ENCODE measurements around the gene TBC1D22A.

TBC1D22A gene

DNA sequence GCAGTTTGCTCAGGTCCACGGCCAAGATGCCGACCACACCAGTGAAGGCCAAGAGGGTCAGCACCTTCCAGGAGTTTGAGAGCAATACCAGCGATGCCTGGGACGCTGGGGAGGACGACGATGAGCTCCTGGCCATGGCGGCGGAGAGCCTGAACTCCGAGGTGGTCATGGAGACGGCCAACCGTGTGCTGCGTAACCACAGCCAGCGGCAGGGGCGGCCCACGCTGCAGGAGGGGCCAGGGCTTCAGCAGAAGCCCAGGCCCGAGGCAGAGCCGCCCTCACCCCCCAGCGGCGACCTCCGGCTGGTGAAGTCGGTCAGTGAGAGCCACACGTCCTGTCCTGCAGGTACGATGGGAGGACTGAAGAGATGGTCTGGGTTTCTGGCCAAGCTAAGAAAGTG is 31.0 kb downstream of the TBC1D22A start:
- Histone ChIP-seq H3K36me3 (ENCODE audit: insufficient read depth, low read depth, low read length) (peaks cover 12% of the 10 kb centered on the region), H3K9me3 (ENCODE audit: insufficient read depth, low read depth, low read length) (no peaks in the 10 kb centered on the region), H3K4me1 (ENCODE audit: insufficient read depth, low read length) (no peaks in the 10 kb centered on the region), H3K27ac (ENCODE audit: low read length) (no peak overlapping the region), H3K9ac (ENCODE audit: low read depth, low read length) (no peak overlapping the region), H3K4me3 (ENCODE audit: low read length) (no peak overlapping the region), H3K27me3 (ENCODE audit: insufficient read depth, low read length) (no peaks in the 10 kb centered on the region)

DNA sequence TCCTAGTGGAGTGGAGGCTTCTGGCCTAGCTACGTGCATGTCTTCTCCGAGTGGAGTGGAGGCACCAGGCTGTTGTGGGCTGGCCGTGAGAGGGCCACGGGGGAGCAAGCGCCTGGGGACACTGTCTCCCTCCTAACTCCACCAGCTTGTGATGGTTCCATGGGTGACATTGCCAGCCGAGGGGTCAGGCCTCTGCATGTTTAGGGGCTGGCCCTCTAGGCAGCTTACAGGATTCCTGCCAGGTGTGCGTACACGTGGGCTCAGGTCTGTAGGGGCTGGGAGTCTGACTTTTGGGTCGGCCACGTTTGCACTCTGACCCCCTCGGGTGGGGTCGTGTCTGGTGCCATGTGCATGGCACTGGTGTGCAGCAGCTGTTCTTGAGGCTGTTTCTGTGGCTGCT is 31.6 kb downstream of the TBC1D22A start:
- Histone ChIP-seq H3K9ac (ENCODE audit: low read depth, low read length) (no peak overlapping the region), H3K4me3 (ENCODE audit: low read length) (no peak overlapping the region), H3K27ac (ENCODE audit: low read length) (no peak overlapping the region), H3K27me3 (ENCODE audit: insufficient read depth, low read length) (no peaks in the 10 kb centered on the region), H3K4me1 (ENCODE audit: insufficient read depth, low read length) (no peaks in the 10 kb centered on the region), H3K36me3 (ENCODE audit: insufficient read depth, low read depth, low read length) (peaks cover 12% of the 10 kb centered on the region), H3K9me3 (ENCODE audit: insufficient read depth, low read depth, low read length) (no peaks in the 10 kb centered on the region)

DNA sequence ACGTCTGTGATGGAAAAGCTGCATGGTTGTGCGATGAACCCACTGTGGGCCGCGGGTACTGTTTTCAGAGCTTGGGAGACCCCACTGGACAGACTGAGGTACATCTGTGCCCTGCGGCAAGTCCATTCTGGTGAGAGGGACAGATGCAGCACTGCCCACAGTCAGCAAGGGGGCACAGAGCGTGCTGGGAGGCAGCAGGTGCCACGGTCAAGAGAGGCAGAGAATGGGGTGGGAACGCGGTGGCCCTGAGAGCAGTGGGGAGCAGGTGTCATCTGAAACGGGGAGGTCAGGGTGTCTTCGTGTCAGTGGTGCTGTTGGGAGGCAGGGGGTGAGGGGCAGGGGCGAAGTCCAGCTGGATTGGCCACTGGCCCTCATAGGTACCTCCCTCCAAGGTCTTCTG is 32.0 kb downstream of the TBC1D22A start:
- Histone ChIP-seq H3K9me3 (ENCODE audit: insufficient read depth, low read depth, low read length) (no peaks in the 10 kb centered on the region), H3K27me3 (ENCODE audit: insufficient read depth, low read length) (no peaks in the 10 kb centered on the region), H3K4me1 (ENCODE audit: insufficient read depth, low read length) (no peaks in the 10 kb centered on the region), H3K4me3 (ENCODE audit: low read length) (no peak overlapping the region), H3K9ac (ENCODE audit: low read depth, low read length) (no peak overlapping the region), H3K27ac (ENCODE audit: low read length) (no peak overlapping the region), H3K36me3 (ENCODE audit: insufficient read depth, low read depth, low read length) (peaks cover 15% of the 10 kb centered on the region)

DNA sequence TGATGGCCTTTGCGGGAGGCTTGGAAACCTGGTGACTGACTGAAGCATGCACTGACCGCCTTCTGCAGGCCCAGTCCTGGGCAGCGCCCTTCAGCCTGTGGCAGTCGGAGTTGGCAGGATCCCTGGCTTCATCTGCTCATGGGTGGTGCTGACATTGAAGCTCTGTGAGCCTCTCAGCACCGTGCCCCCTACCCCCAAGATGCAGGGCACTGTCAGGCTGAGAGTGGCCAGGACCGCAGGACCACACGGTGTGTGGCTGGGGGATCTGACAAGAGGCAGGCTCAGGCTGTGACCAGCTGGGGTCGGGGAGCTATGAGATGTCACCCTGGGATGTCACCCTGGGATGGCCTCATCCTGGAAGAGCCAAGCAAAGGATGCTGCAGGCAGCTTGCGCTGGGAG is 32.7 kb downstream of the TBC1D22A start:
- H3K9ac ChIP-seq (ENCODE audit: low read depth, low read length): no peak overlapping the region

DNA sequence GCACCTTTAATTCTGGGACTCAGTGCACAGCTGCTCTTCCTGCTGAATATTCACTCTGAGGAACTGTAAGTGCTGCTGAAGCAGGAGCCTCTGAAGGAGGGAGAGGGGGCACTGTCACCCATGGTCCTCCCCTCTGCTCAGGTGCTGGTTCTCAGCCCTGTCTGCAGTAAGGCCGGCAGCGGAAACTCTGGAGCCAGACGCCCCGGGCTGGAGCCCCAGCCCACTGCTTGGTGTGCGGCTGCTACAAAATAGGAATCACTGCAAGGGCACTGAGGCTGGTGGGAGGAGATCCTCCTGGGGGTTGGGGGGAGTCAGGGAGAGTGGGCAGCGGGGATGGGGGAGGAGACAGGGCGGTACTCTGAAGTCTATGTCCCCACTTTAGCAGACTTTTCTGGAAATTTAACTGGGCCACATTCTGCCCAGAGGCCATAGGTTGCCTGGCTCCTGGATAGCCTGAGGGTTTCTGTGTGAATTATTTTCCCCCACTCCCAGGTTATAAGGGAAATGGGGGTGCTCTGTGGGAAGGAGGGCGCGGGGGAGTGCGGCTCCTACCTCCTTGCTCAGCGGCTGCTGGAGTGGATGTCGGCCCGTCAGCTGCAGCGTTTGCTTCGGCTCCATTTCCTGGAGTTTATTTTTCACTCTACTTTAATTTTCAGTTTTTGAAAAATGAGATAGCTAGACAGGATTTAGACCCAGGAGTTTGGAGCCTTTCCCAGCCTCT is 33.6 kb downstream of the TBC1D22A start:
- Histone ChIP-seq H3K4me1 (ENCODE audit: insufficient read depth, low read length) (no peaks in the 10 kb centered on the region), H3K27me3 (ENCODE audit: insufficient read depth, low read length) (no peaks in the 10 kb centered on the region), H3K4me3 (ENCODE audit: low read length) (no peak overlapping the region), H3K9me3 (ENCODE audit: insufficient read depth, low read depth, low read length) (no peaks in the 10 kb centered on the region), H3K27ac (ENCODE audit: low read length) (no peak overlapping the region), H3K36me3 (ENCODE audit: insufficient read depth, low read depth, low read length) (peaks cover 25% of the 10 kb centered on the region), H3K9ac (ENCODE audit: low read depth, low read length) (no peak overlapping the region)

More for the DNA sequence above, 32.7 kb downstream of the TBC1D22A start:
- no peaks in the 10 kb centered on the region for H3K9me3 ChIP-seq (ENCODE audit: insufficient read depth, low read depth, low read length)
- H3K4me3 ChIP-seq (ENCODE audit: low read length): no peak overlapping the region
- H3K4me1 ChIP-seq (ENCODE audit: insufficient read depth, low read length): no peaks in the 10 kb centered on the region
- H3K36me3 ChIP-seq (ENCODE audit: insufficient read depth, low read depth, low read length): peaks cover 21% of the 10 kb centered on the region
- H3K27ac ChIP-seq (ENCODE audit: low read length): no peak overlapping the region
- no peaks in the 10 kb centered on the region for H3K27me3 ChIP-seq (ENCODE audit: insufficient read depth, low read length)

DNA sequence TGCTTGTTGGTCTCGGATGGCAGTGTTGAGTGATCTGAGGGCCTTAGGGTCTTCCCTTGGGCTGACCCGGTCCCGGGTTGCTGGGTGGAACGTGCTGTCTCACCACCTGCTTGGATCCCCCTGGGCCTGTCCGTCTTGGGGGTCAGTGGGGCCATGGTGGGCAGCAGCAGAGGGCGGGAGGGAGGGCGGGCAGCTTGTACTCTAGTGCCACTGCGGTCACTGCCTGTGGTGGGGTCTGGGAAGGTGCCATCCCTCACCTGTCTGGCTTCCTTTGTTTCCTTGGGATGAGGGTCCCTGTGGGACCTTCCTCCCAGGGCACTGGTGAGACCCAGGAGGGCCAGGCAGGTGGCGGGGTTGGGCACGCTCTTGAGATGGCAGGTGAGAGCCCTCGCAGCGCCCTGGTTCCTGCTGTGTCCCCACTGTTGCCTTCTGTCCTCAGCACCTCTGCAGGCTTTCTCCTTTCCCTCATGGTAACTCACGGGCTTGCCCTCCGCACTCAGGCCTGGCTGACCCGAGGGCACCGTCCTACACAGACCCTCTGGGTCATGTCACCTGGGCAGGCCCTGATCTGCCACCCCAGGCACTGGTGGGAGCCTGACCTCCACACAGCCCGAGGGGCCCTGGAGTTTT is 34.2 kb downstream of the TBC1D22A start:
- H3K36me3 ChIP-seq (ENCODE audit: insufficient read depth, low read depth, low read length): peaks cover 25% of the 10 kb centered on the region
- no peaks in the 10 kb centered on the region for H3K4me1 ChIP-seq (ENCODE audit: insufficient read depth, low read length)
- H3K4me3 ChIP-seq (ENCODE audit: low read length): no peak overlapping the region
- no peak overlapping the region for H3K27ac ChIP-seq (ENCODE audit: low read length)
- H3K27me3 ChIP-seq (ENCODE audit: insufficient read depth, low read length): no peaks in the 10 kb centered on the region
- H3K9ac ChIP-seq (ENCODE audit: low read depth, low read length): no peak overlapping the region
- H3K9me3 ChIP-seq (ENCODE audit: insufficient read depth, low read depth, low read length): no peaks in the 10 kb centered on the region

DNA sequence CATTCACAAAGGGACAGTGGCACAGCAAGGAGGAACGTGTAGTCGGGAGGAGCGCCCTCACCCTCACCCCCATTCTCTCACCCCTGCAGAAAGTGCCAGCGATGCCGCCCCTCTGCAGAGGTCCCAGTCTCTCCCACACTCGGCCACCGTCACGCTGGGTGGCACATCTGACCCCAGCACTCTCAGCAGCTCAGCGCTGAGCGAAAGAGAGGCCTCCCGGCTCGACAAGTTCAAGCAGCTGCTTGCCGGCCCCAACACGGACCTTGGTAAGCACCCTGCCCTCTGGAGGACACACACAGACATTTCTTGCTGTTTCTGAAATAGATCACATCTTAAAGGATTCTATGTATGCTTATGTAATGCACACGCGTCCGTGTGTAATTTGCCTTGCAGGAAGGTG is 34.9 kb downstream of the TBC1D22A start:
- peaks cover 25% of the 10 kb centered on the region for H3K36me3 ChIP-seq (ENCODE audit: insufficient read depth, low read depth, low read length)
- H3K9ac ChIP-seq (ENCODE audit: low read depth, low read length): no peak overlapping the region
- no peak overlapping the region for H3K27ac ChIP-seq (ENCODE audit: low read length)
- no peaks in the 10 kb centered on the region for H3K9me3 ChIP-seq (ENCODE audit: insufficient read depth, low read depth, low read length)
- H3K4me3 ChIP-seq (ENCODE audit: low read length): no peak overlapping the region
- no peaks in the 10 kb centered on the region for H3K27me3 ChIP-seq (ENCODE audit: insufficient read depth, low read length)
- H3K4me1 ChIP-seq (ENCODE audit: insufficient read depth, low read length): no peaks in the 10 kb centered on the region

DNA sequence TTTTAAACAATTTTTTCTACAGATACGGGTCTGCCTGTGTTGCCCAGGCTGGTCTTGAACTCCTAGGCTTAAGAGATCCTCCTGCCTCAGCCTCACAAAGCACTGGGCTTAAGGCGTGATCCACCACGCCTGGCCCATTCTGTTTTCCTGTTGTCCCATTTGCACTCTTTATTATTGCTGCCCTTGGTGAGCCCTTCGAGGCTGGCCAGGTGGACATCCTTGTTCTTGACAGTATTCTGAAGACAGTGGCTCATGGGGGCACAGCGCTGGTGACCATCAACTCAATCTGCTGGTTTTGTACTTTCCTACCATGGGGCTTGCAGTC is 35.6 kb downstream of the TBC1D22A start:
- H3K4me1 ChIP-seq (ENCODE audit: insufficient read depth, low read length): no peaks in the 10 kb centered on the region
- no peak overlapping the region for H3K27ac ChIP-seq (ENCODE audit: low read length)
- no peak overlapping the region for H3K4me3 ChIP-seq (ENCODE audit: low read length)
- no peaks in the 10 kb centered on the region for H3K27me3 ChIP-seq (ENCODE audit: insufficient read depth, low read length)
- H3K9ac ChIP-seq (ENCODE audit: low read depth, low read length): no peak overlapping the region
- peaks cover 25% of the 10 kb centered on the region for H3K36me3 ChIP-seq (ENCODE audit: insufficient read depth, low read depth, low read length)
- no peaks in the 10 kb centered on the region for H3K9me3 ChIP-seq (ENCODE audit: insufficient read depth, low read depth, low read length)

DNA sequence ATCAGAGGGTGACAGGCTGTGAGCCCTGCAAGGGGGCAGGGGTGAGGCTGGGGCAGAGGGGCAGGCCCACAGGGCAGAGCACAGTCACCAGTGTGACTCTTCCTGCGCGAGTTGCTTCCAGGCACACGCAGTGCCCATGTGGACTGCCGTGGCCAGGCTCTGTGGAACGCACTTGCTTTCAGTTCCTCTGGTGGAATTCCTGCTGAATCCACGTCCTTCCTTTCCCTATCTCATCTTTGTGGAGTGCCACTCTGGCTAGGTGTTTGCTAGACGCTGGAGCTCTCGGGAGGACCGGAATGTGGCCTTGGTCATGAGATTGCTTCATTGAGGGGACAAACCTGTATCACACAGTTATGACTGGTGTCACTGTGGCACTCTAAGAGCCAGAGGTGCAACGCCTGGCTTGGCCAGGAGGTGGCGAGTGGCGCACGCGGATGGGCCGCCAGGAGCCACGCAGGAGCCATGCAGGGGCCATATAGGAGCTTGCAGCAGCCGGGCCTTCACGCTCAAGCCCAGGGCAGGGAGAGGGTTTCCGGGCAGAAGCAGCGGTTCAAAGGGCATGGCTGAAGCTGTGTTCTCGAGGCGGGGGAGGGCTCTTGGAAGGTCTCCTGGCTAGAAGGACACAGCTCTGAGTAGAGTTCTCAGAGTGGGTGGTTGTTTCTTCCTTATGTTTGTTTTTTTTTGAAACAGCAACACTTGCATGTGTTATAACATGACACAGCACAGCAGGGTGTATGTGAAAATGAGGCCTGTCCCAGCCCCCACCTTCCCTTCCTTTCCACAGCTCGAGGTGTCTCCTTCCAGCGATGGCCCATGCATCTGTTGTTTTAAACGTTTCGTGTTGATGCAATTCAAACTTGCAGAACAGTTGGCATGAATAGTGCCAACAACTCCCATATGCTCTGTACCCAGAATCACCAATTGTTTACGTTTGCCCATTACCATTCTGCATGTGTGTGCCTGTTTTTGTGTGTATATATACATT is 36.2 kb downstream of the TBC1D22A start:
- Histone ChIP-seq H3K4me1 (ENCODE audit: insufficient read depth, low read length) (peaks cover 2% of the 10 kb centered on the region; the same call in 1 of the 2 replicates), H3K36me3 (ENCODE audit: insufficient read depth, low read depth, low read length) (peaks cover 19% of the 10 kb centered on the region), H3K9ac (ENCODE audit: low read depth, low read length) (no peak overlapping the region), H3K9me3 (ENCODE audit: insufficient read depth, low read depth, low read length) (no peaks in the 10 kb centered on the region), H3K27ac (ENCODE audit: low read length) (no peak overlapping the region), H3K27me3 (ENCODE audit: insufficient read depth, low read length) (no peaks in the 10 kb centered on the region), H3K4me3 (ENCODE audit: low read length) (no peak overlapping the region)

DNA sequence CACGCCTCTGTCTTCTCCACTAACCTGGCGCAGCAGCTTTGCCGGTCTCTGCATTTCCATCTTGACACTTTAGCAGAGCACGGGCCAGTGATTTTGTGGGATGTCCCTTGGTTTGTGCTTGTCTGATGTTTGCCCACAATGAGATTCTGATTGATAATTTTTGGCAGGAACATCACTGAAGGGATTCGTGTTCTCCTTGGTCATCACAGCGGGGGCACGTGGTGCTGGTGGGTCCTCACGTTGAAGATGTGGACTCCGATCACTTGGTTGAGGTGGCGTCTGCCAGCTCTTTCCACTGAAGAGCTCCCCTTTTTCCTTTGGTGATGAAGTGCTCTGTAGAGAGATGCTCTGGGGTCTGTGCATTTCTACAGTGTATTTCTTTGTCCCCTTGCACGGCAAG is 37.2 kb downstream of the TBC1D22A start:
- H3K27ac ChIP-seq (ENCODE audit: low read length): no peak overlapping the region
- H3K4me3 ChIP-seq (ENCODE audit: low read length): no peak overlapping the region
- H3K4me1 ChIP-seq (ENCODE audit: insufficient read depth, low read length): peaks cover 2% of the 10 kb centered on the region; the same call in 1 of the 2 replicates
- no peaks in the 10 kb centered on the region for H3K27me3 ChIP-seq (ENCODE audit: insufficient read depth, low read length)
- H3K9me3 ChIP-seq (ENCODE audit: insufficient read depth, low read depth, low read length): no peaks in the 10 kb centered on the region
- H3K9ac ChIP-seq (ENCODE audit: low read depth, low read length): no peak overlapping the region
- peaks cover 13% of the 10 kb centered on the region for H3K36me3 ChIP-seq (ENCODE audit: insufficient read depth, low read depth, low read length)

DNA sequence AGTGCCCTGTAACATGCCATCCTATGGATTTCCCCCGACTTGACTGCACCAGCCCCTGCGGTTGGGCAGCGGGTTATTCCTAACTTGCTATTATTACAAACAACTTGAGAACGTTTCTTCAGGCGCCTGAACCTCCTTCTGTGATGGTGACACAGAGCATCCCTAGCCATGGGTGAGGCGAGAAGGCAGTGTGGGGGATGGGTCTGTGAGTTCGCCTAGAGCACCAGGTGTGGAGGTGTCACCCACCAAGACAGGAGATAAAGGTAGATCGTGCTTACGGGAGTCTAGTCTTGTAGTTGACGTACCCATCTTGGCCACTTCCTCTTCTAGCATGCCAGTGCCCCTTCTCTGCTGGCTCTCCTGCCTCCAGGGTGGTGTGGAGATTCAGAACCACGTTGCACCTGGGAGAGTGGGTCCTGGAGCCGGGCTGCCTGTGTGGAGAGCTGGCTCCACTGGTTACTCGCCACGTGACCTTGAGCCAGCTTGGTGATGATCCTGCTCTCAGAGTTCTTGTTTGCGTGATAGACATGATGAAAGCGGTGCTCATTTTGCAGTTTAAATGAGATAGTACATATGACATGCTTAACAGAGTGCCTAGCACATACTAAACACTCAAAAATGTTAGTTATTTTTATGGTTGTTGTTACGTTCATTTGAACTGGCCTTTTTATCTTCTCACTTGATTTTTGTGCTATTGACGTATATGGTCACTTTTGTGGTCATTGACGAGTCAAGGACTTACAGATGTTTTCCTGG is 37.8 kb downstream of the TBC1D22A start:
- H3K36me3 ChIP-seq (ENCODE audit: insufficient read depth, low read depth, low read length): peaks cover 13% of the 10 kb centered on the region
- no peaks in the 10 kb centered on the region for H3K27me3 ChIP-seq (ENCODE audit: insufficient read depth, low read length)
- no peak overlapping the region for H3K4me3 ChIP-seq (ENCODE audit: low read length)
- H3K27ac ChIP-seq (ENCODE audit: low read length): no peak overlapping the region
- H3K9me3 ChIP-seq (ENCODE audit: insufficient read depth, low read depth, low read length): no peaks in the 10 kb centered on the region
- H3K9ac ChIP-seq (ENCODE audit: low read depth, low read length): no peak overlapping the region
- peaks cover 2% of the 10 kb centered on the region; the same call in 1 of the 2 replicates for H3K4me1 ChIP-seq (ENCODE audit: insufficient read depth, low read length)
